Panc1 (cell line): ENCODE measurements around the gene TULP4. TPM values are rescaled to one million over a fixed set of nuclear protein-coding genes. Genes with fewer than 3 reads are reported as not detected.

ENCODE experiments used
- ATAC-seq: fragments of 200-7000 bp; cut with Tn5 transposase; 2 replicates; pipeline ENCODE4 v1.9.1; 2020; ENCODE audit warnings: mild to moderate bottlenecking, moderate library complexity
- BruUV-seq: library from RNA; stranded (reverse); fragments of 400-500 nt; replicated peaks from 2 replicates; lab custom pipeline; 2021; lab: Mats Ljungman, UMichigan
- CTCF ChIA-PET: fragments of 300-600 bp; sonication (Branson Sonifier 250); formaldehyde crosslinking; loops from one replicate; lab custom pipeline; 2022; ENCODE audit warnings: antibody characterized with exemption; lab: Charles Lee
- POLR2A ChIA-PET: fragments of 300-600 bp; sonication (Branson Sonifier 250); formaldehyde crosslinking; loops from one replicate; lab custom pipeline; 2022; ENCODE audit warnings: antibody characterized with exemption; lab: Charles Lee
- DNase-seq: peaks from one replicate; pipeline ENCODE4 v3.0.0-alpha.2; 2010; ENCODE audit warnings: low read depth, low spot score
- H3K27ac ChIP-seq: 2 replicates; pipeline ENCODE4 v1.5.1; 2011; ENCODE audit warnings: mild to moderate bottlenecking, low read length, inconsistent platforms
- H3K27me3 ChIP-seq: fragments of 200-500 bp; sonication (Bioruptor generic); 2 replicates; pipeline ENCODE4 v1.6.0; 2014; ENCODE audit warnings: low read length, inconsistent platforms; ENCODE audit not compliant: control insufficient read depth, insufficient read depth
- H3K36me3 ChIP-seq: fragments of 200-500 bp; sonication (Bioruptor generic); 2 replicates; pipeline ENCODE4 v1.5.1; 2014; ENCODE audit warnings: inconsistent platforms, mild to moderate bottlenecking, low read length, moderate library complexity; ENCODE audit not compliant: control insufficient read depth, insufficient read depth
- H3K4me1 ChIP-seq: 2 replicates; pipeline ENCODE4 v1.5.1; 2011; ENCODE audit warnings: inconsistent platforms, mild to moderate bottlenecking, low read length, moderate library complexity; ENCODE audit not compliant: control insufficient read depth, insufficient read depth
- H3K4me3 ChIP-seq, 2 experiments: 2 replicates each; pipeline ENCODE4 v1.5.1; 2011 to 2012; ENCODE audit warnings: low read depth in 2 of 2, low read length in 2 of 2, mild to moderate bottlenecking in 2 of 2, inconsistent platforms in 1 of 2, moderate library complexity in 1 of 2
- H3K9me3 ChIP-seq: fragments of 200-500 bp; sonication (Bioruptor generic); 2 replicates; pipeline ENCODE4 v1.5.1; 2014; ENCODE audit warnings: low read depth, mild to moderate bottlenecking, inconsistent platforms, low read length, moderate library complexity; ENCODE audit not compliant: control insufficient read depth, insufficient read depth
- CTCF ChIP-seq: fragments of 450-650 bp; IDR thresholded peaks from 2 replicates; pipeline ENCODE4 v1.5.1; 2017; ENCODE audit warnings: mild to moderate bottlenecking
- POLR2AphosphoS5 ChIP-seq: IDR thresholded peaks from 2 replicates; pipeline ENCODE4 v1.6.1; 2012; ENCODE audit warnings: mild to moderate bottlenecking, low read depth, low read length, moderate library complexity
- REST ChIP-seq, 2 experiments: IDR thresholded peaks; 2 replicates each; pipeline ENCODE4 v1.6.1; 2011 to 2012; ENCODE audit warnings: low read depth in 2 of 2, control low read depth in 1 of 2, low read length in 1 of 2, mild to moderate bottlenecking in 1 of 2, moderate library complexity in 1 of 2; ENCODE audit not compliant: insufficient read depth in 1 of 2
- SIN3A ChIP-seq: IDR thresholded peaks from 2 replicates; pipeline ENCODE4 v1.6.1; 2012; ENCODE audit warnings: low read depth, mild to moderate bottlenecking, low read length, moderate library complexity, borderline replicate concordance; ENCODE audit not compliant: insufficient read depth
- TCF7L2 ChIP-seq: IDR thresholded peaks from 2 replicates; pipeline ENCODE4 v1.6.1; 2011; ENCODE audit warnings: mild to moderate bottlenecking, low read depth, low read length, inconsistent platforms
- in situ Hi-C: cut with HindIII; loops from 2 replicates; pipeline ENCODE4 v1.10.0; 2016; ENCODE audit warnings: low sequenced_read_pairs, low pct_unique_long_range_greater_than_20kb
- intact Hi-C: fragments of 100-400 bp; cut with micrococcal nuclease; formaldehyde crosslinking; loops from one replicate; pipeline ENCODE4 v1.10.0; 2022; ENCODE audit not compliant: unreplicated experiment
- total RNA-seq: library from RNA; stranded (reverse); gene quantifications from one replicate; pipeline ENCODE4 v1.2.1, GENCODE V29; 2021; ENCODE audit not compliant: unreplicated experiment

The TULP4 gene
- total RNA-seq, 1 experiment from 2014 or later = 105 TPM

GRCh38 chr6:158442306-158442705 is 130.0 kb downstream of the TULP4 start:
- ChIA-PET CTCF (no interaction called here), POLR2A (no interaction called here)
- TF ChIP-seq REST (IDR thresholded peaks at IDR 0.05; ENCODE audit: insufficient read depth in 1 of 2, low read depth in 2 of 2, low read length in 1 of 2) (no peak), TCF7L2 (no peak), CTCF (no peak), SIN3A (no peak), POLR2AphosphoS5 (no peak)
- no TSS peak for BruUV-seq
- Histone ChIP-seq H3K9me3 (no peaks in the 10 kb centered on the region), H3K4me1 (peaks cover 5% of the 10 kb centered on the region; the same call in 1 of the 2 replicates), H3K27ac (no peak overlapping the region), H3K27me3 (no peaks in the 10 kb centered on the region), H3K4me3 (no peak overlapping the region), H3K36me3 (no peaks in the 10 kb centered on the region)
- ATAC-seq = no peak; the same call in 1 of the 2 replicates
- in situ Hi-C loops (no loop called here), intact Hi-C loops (no loop called here)
- no peak for DNase-seq

- ChIA-PET POLR2A (no interaction called here), CTCF (no interaction called here)
- DNase-seq (no peak), ATAC-seq (no peak)
- no peak overlapping the region for H3K27ac ChIP-seq
- no TSS peak for BruUV-seq
- intact Hi-C loops (no loop called here), in situ Hi-C loops (no loop called here)
- H3K4me1 ChIP-seq = peaks cover 5% of the 10 kb centered on the region; the same call in 1 of the 2 replicates
- H3K4me3 ChIP-seq = no peak overlapping the region
- no peaks in the 10 kb centered on the region for H3K27me3 ChIP-seq
- no peaks in the 10 kb centered on the region for H3K36me3 ChIP-seq
- no peaks in the 10 kb centered on the region for H3K9me3 ChIP-seq
- TF ChIP-seq TCF7L2 (no peak), SIN3A (no peak), POLR2AphosphoS5 (no peak), REST (IDR thresholded peaks at IDR 0.05; ENCODE audit: insufficient read depth in 1 of 2, low read depth in 2 of 2, low read length in 1 of 2) (no peak), CTCF (no peak)
Measured at GRCh38 chr6:158445426-158446085, 133.3 kb downstream of the TULP4 start.
